ENCODE measurements around the gene RBPMS2.

RBPMS2 gene

GRCh38 chr15:64780600-64781156 lies 5.3 kb upstream of the RBPMS2 start:
- Histone ChIP-seq H3K36me3 (ENCODE audit: insufficient read depth, low read length) (no peaks in the 10 kb centered on the region), H3K27me3 (ENCODE audit: insufficient read depth, low read length, poor library complexity) (no peaks in the 10 kb centered on the region), H3K9ac (ENCODE audit: low read depth, low read length) (no peak overlapping the region), H3K4me3 (ENCODE audit: low read depth in 1 of 2, low read length in 2 of 2) (no peak overlapping the region), H3K9me3 (ENCODE audit: insufficient read depth, low read length, severe bottlenecking) (no peaks in the 10 kb centered on the region), H2AFZ (ENCODE audit: low read depth, low read length) (no peak overlapping the region), H3K4me1 (ENCODE audit: insufficient read depth, low read length) (peaks cover 7% of the 10 kb centered on the region), H4K20me1 (ENCODE audit: insufficient read depth, low read length) (no peaks in the 10 kb centered on the region), H3K4me2 (ENCODE audit: insufficient read depth, low read length) (no peak overlapping the region), H3K27ac (ENCODE audit: low read length) (no peak overlapping the region), H3K79me2 (ENCODE audit: insufficient read depth, low read length) (no peaks in the 10 kb centered on the region)
- ATAC-seq (ENCODE audit: insufficient read depth, low read depth) (no peak), DNase-seq (no peak)
- no peak for TF ChIP-seq CTCF (IDR thresholded peaks at IDR 0.05; ENCODE audit: borderline replicate concordance, extremely low read depth, low read length, poor library complexity, severe bottlenecking)
- TF ChIP-seq EZH2 (IDR thresholded peaks at IDR 0.05; ENCODE audit: borderline replicate concordance, low read depth, low read length, severe bottlenecking): no peak

GRCh38 chr15:64779630-64780029 lies 4.2 kb upstream of the RBPMS2 start:
- peaks cover 7% of the 10 kb centered on the region for H3K4me1 ChIP-seq (ENCODE audit: insufficient read depth, low read length)
- H3K36me3 ChIP-seq (ENCODE audit: insufficient read depth, low read length): no peaks in the 10 kb centered on the region
- H4K20me1 ChIP-seq (ENCODE audit: insufficient read depth, low read length): no peaks in the 10 kb centered on the region
- DNase-seq (no peak), ATAC-seq (ENCODE audit: insufficient read depth, low read depth) (no peak)
- no peaks in the 10 kb centered on the region for H3K9me3 ChIP-seq (ENCODE audit: insufficient read depth, low read length, severe bottlenecking)
- no peak overlapping the region for H3K4me3 ChIP-seq (ENCODE audit: low read depth in 1 of 2, low read length in 2 of 2)
- no peaks in the 10 kb centered on the region for H3K27me3 ChIP-seq (ENCODE audit: insufficient read depth, low read length, poor library complexity)
- H3K79me2 ChIP-seq (ENCODE audit: insufficient read depth, low read length): no peaks in the 10 kb centered on the region
- TF ChIP-seq EZH2 (IDR thresholded peaks at IDR 0.05; ENCODE audit: borderline replicate concordance, low read depth, low read length, severe bottlenecking) (no peak), CTCF (IDR thresholded peaks at IDR 0.05; ENCODE audit: borderline replicate concordance, extremely low read depth, low read length, poor library complexity, severe bottlenecking) (no peak)
- H3K4me2 ChIP-seq (ENCODE audit: insufficient read depth, low read length): no peak overlapping the region
- no peak overlapping the region for H3K27ac ChIP-seq (ENCODE audit: low read length)
- H2AFZ ChIP-seq (ENCODE audit: low read depth, low read length): no peak overlapping the region
- H3K9ac ChIP-seq (ENCODE audit: low read depth, low read length): no peak overlapping the region

- H3K27me3 ChIP-seq (ENCODE audit: insufficient read depth, low read length, poor library complexity): no peaks in the 10 kb centered on the region
- no peak overlapping the region for H3K27ac ChIP-seq (ENCODE audit: low read length)
- H2AFZ ChIP-seq (ENCODE audit: low read depth, low read length): no peak overlapping the region
- H3K36me3 ChIP-seq (ENCODE audit: insufficient read depth, low read length): no peaks in the 10 kb centered on the region
- H3K79me2 ChIP-seq (ENCODE audit: insufficient read depth, low read length): no peaks in the 10 kb centered on the region
- H4K20me1 ChIP-seq (ENCODE audit: insufficient read depth, low read length): no peaks in the 10 kb centered on the region
- no peak overlapping the region for H3K4me3 ChIP-seq (ENCODE audit: low read depth in 1 of 2, low read length in 2 of 2)
- H3K9me3 ChIP-seq (ENCODE audit: insufficient read depth, low read length, severe bottlenecking): no peaks in the 10 kb centered on the region
- H3K9ac ChIP-seq (ENCODE audit: low read depth, low read length): no peak overlapping the region
- DNase-seq (no peak), ATAC-seq (ENCODE audit: insufficient read depth, low read depth) (no peak)
- TF ChIP-seq CTCF (IDR thresholded peaks at IDR 0.05; ENCODE audit: borderline replicate concordance, extremely low read depth, low read length, poor library complexity, severe bottlenecking) (no peak), EZH2 (IDR thresholded peaks at IDR 0.05; ENCODE audit: borderline replicate concordance, low read depth, low read length, severe bottlenecking) (no peak)
- H3K4me1 ChIP-seq (ENCODE audit: insufficient read depth, low read length): peaks cover 7% of the 10 kb centered on the region
- no peak overlapping the region for H3K4me2 ChIP-seq (ENCODE audit: insufficient read depth, low read length)
These were observed 3.6 kb upstream of the RBPMS2 start for GRCh38 chr15:64779024-64779423.

All from DND-41 (cell line).